DND-41 (cell line): ENCODE data around the gene COL25A1.

Experiments used
- ATAC-seq: fragments of 200-7000 bp; cut with Tn5 transposase; 3 replicates; pipeline ENCODE4 v1.9.1; 2021; ENCODE audit warnings: low read depth; ENCODE audit not compliant: insufficient read depth
- DNase-seq: peaks from one replicate; pipeline ENCODE4 v3.0.0-alpha.2; 2020
- H2AFZ ChIP-seq: 2 replicates; pipeline ENCODE4 v1.6.0; 2012; ENCODE audit warnings: low read depth, low read length
- H3K27ac ChIP-seq: 2 replicates; pipeline ENCODE4 v1.5.1; 2012; ENCODE audit warnings: low read length, inconsistent platforms
- H3K27me3 ChIP-seq: fragments of 200-600 bp; sonication (generic); 2 replicates; pipeline ENCODE4 v1.6.0; 2012; ENCODE audit warnings: low read length, mild to moderate bottlenecking, inconsistent platforms; ENCODE audit not compliant: insufficient read depth, poor library complexity
- H3K36me3 ChIP-seq: 2 replicates; pipeline ENCODE4 v1.5.1; 2012; ENCODE audit warnings: low read length, inconsistent platforms; ENCODE audit not compliant: insufficient read depth
- H3K4me1 ChIP-seq: 2 replicates; pipeline ENCODE4 v1.5.1; 2012; ENCODE audit warnings: mild to moderate bottlenecking, low read length; ENCODE audit not compliant: insufficient read depth
- H3K4me2 ChIP-seq: 2 replicates; pipeline ENCODE4 v1.6.0; 2012; ENCODE audit warnings: mild to moderate bottlenecking, moderate library complexity, low read length, inconsistent platforms; ENCODE audit not compliant: insufficient read depth
- H3K4me3 ChIP-seq, 2 experiments: fragments of 200-600 bp in 1 of 2; shearing (Covaris generic) in 1 of 2; 2 replicates each; pipeline ENCODE4 v1.5.1; 2012 to 2016; ENCODE audit warnings: inconsistent platforms in 2 of 2, low read length in 2 of 2, mild to moderate bottlenecking in 2 of 2, low read depth in 1 of 2, moderate library complexity in 1 of 2
- H3K79me2 ChIP-seq: 2 replicates; pipeline ENCODE4 v1.6.0; 2012; ENCODE audit warnings: low read length, inconsistent platforms; ENCODE audit not compliant: insufficient read depth
- H3K9ac ChIP-seq: 2 replicates; pipeline ENCODE4 v1.6.0; 2012; ENCODE audit warnings: low read depth, mild to moderate bottlenecking, inconsistent platforms, low read length, moderate library complexity
- H3K9me3 ChIP-seq: 2 replicates; pipeline ENCODE4 v1.5.1; 2012; ENCODE audit warnings: low read length, moderate library complexity, mild to moderate bottlenecking, inconsistent platforms; ENCODE audit not compliant: insufficient read depth, severe bottlenecking
- H4K20me1 ChIP-seq: 2 replicates; pipeline ENCODE4 v1.6.0; 2012; ENCODE audit warnings: low read length; ENCODE audit not compliant: insufficient read depth
- EZH2 ChIP-seq: IDR thresholded peaks from 3 replicates; pipeline ENCODE4 v1.6.1; 2012; ENCODE audit warnings: borderline replicate concordance, low read depth, mild to moderate bottlenecking, moderate library complexity, low read length, inconsistent platforms; ENCODE audit not compliant: severe bottlenecking
- TF ChIP-seq, protein P1 (sequence below): IDR thresholded peaks from 2 replicates; pipeline ENCODE4 v1.5.1; 2012; ENCODE audit warnings: borderline replicate concordance, low read length, moderate library complexity, mild to moderate bottlenecking; ENCODE audit not compliant: poor library complexity, severe bottlenecking; ENCODE audit errors: extremely low read depth

The COL25A1 gene

DNA sequence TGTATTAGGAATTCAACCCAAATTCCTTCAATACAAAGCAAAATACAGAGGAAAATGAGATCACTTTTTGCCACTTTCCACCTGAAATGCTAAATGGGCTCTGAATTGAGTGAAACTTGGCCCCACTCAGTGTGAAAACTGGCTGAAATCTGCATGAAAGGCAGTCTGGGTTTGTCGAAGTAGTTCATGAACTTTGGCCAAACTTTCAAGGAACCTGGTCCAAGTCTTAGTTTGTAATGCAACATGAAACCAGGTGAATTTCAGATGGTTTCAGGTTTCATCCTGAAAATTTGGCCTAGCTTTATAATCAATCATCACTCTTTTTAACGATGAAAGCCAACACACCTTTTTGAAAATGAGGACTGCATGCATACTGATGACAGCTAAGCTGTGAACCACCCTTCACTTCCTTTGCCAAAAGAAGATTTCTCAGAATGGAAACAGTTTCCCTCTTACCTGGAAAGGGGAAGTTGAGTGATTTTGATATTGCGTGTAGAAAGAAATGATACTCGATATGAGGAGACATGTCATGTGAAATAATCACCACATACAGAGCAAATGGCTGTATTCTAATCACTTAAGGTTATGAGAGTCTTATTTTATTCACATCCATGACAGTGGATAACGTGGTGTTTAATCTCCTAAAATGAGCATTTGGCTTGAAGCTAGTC is 329.7 kb downstream of the COL25A1 start:
- no peaks in the 10 kb centered on the region for H3K79me2 ChIP-seq
- no peaks in the 10 kb centered on the region for H3K9me3 ChIP-seq
- H3K4me3 ChIP-seq: no peak overlapping the region
- H2AFZ ChIP-seq: peak overlapping the region; percentile 46
- peaks cover 22% of the 10 kb centered on the region for H3K4me1 ChIP-seq
- no peaks in the 10 kb centered on the region for H4K20me1 ChIP-seq
- DNase-seq (no peak), ATAC-seq (peak; percentile 73)
- peak overlapping the region; percentile 61 for H3K27ac ChIP-seq
- TF ChIP-seq, protein P1, sequence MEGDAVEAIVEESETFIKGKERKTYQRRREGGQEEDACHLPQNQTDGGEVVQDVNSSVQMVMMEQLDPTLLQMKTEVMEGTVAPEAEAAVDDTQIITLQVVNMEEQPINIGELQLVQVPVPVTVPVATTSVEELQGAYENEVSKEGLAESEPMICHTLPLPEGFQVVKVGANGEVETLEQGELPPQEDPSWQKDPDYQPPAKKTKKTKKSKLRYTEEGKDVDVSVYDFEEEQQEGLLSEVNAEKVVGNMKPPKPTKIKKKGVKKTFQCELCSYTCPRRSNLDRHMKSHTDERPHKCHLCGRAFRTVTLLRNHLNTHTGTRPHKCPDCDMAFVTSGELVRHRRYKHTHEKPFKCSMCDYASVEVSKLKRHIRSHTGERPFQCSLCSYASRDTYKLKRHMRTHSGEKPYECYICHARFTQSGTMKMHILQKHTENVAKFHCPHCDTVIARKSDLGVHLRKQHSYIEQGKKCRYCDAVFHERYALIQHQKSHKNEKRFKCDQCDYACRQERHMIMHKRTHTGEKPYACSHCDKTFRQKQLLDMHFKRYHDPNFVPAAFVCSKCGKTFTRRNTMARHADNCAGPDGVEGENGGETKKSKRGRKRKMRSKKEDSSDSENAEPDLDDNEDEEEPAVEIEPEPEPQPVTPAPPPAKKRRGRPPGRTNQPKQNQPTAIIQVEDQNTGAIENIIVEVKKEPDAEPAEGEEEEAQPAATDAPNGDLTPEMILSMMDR: no peak
- TF ChIP-seq EZH2: no peak
- peak overlapping the region; percentile 22 for H3K4me2 ChIP-seq
- no peaks in the 10 kb centered on the region for H3K36me3 ChIP-seq
- H3K9ac ChIP-seq: no peak overlapping the region
- no peaks in the 10 kb centered on the region for H3K27me3 ChIP-seq

DNA sequence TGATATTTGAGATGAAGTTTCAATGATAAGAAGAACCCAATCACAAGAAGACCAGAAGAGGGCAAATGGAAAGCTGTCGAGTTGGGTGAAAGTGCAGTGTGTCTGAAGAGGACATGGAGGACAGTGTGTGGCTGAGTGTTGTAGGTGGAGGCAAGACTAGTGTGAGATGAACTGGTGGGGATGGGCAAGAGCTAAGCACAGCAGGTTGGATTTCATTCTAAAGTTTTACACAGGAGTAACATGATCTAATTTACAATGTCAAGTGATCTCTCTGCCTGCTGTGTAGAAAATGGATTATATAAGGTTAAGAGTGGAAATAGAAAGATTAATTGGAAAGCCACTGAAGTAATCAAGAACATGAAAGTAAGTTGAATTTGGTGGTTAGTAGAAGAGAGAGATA is 331.0 kb downstream of the COL25A1 start:
- Histone ChIP-seq H3K36me3 (no peaks in the 10 kb centered on the region), H4K20me1 (no peaks in the 10 kb centered on the region), H3K27ac (no peak overlapping the region), H3K4me3 (no peak overlapping the region), H3K4me1 (peaks cover 22% of the 10 kb centered on the region), H3K9me3 (no peaks in the 10 kb centered on the region), H3K9ac (no peak overlapping the region), H2AFZ (no peak overlapping the region), H3K27me3 (no peaks in the 10 kb centered on the region), H3K79me2 (no peaks in the 10 kb centered on the region), H3K4me2 (no peak overlapping the region)
- DNase-seq: no peak
- TF ChIP-seq, protein P1: no peak
- no peak for TF ChIP-seq EZH2
- ATAC-seq: no peak

DNA sequence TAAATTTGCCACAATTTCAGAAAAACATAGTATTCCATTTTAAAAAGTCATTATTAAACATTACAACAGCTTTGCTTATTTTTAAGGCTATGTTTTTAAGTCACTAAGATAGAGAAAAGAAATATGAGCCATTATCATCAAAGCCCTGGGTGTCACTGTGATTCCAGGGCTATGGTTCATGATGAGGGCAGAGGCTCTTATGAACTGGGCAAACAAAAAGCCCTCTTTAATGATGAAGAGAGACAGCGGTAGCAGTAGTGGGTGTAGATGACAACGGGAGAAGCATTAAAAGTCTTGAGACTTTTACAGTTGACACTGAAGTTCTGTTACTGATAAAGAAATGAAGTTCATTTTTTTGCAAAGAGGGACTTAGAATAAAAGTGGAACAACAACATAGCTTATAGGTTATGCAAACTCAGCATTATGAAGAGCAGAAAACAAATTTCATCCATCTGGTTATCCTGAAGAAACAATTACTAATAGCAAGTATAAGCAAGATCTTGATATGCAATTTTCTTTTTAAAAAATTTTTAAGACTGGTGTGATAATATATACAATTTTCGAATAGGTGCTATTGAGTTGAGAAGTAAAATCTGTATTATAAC is 336.9 kb downstream of the COL25A1 start:
- no peak overlapping the region for H3K27ac ChIP-seq
- no peaks in the 10 kb centered on the region for H3K79me2 ChIP-seq
- no peak overlapping the region for H3K4me2 ChIP-seq
- no peaks in the 10 kb centered on the region for H3K4me1 ChIP-seq
- H3K36me3 ChIP-seq: no peaks in the 10 kb centered on the region
- no peak overlapping the region for H3K9ac ChIP-seq
- no peak for TF ChIP-seq EZH2
- TF ChIP-seq, protein P1: no peak
- DNase-seq: no peak
- H4K20me1 ChIP-seq: no peaks in the 10 kb centered on the region
- no peaks in the 10 kb centered on the region for H3K9me3 ChIP-seq
- H3K4me3 ChIP-seq: no peak overlapping the region
- H3K27me3 ChIP-seq: no peaks in the 10 kb centered on the region
- no peak overlapping the region for H2AFZ ChIP-seq
- no peak for ATAC-seq
